ENCODE measurements around the gene CAMKMT. TPM values are rescaled to one million over a fixed set of nuclear protein-coding genes. Genes with fewer than 3 reads are reported as not detected.

The CAMKMT gene
- total RNA-seq, 4 donors from 2014 or later, result 7.6 to 16.2 (median 9.4) TPM

GRCh38 chr2:44668336-44668735 lies 306.6 kb downstream of the CAMKMT start:
- no peak for DNase-seq (ENCODE audit: low spot score)
- TF ChIP-seq CTCF (IDR thresholded peaks at IDR 0.05), result no peak
- ATAC-seq (ENCODE audit: low FRiP score), result no peak

DNA sequence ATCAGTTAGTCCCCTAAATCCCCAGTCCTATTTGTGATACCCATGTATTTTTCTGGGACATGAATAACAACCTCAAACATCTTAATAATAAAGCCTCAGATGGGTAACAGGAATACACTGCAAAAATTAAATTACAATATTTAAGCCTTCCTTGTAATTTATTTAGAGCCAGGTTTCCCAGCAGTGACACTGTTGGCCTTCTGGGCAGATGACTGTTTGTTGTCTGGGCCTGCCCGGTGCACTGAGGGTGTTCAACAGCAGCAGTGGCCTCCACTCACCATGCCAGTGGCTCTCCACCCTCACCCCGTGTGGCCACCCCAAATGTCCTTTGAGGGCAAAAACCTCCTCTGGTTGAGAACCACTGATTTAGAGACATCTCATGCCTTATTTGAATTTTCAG lies 309.5 kb downstream of the CAMKMT start:
- ATAC-seq (ENCODE audit: low FRiP score), result no peak
- no peak for DNase-seq (ENCODE audit: low spot score)
- TF ChIP-seq CTCF (IDR thresholded peaks at IDR 0.05), result no peak

- no peak for DNase-seq (ENCODE audit: low spot score)
- TF ChIP-seq CTCF (IDR thresholded peaks at IDR 0.05), result no peak
- ATAC-seq (ENCODE audit: low FRiP score), result no peak
Observed at GRCh38 chr2:44671916-44672315, 310.2 kb downstream of the CAMKMT start.

GRCh38 chr2:44672431-44672830 lies 310.7 kb downstream of the CAMKMT start:
- ATAC-seq (ENCODE audit: low FRiP score) (no peak), DNase-seq (ENCODE audit: low spot score) (no peak)
- TF ChIP-seq CTCF (IDR thresholded peaks at IDR 0.05), result no peak

DNA sequence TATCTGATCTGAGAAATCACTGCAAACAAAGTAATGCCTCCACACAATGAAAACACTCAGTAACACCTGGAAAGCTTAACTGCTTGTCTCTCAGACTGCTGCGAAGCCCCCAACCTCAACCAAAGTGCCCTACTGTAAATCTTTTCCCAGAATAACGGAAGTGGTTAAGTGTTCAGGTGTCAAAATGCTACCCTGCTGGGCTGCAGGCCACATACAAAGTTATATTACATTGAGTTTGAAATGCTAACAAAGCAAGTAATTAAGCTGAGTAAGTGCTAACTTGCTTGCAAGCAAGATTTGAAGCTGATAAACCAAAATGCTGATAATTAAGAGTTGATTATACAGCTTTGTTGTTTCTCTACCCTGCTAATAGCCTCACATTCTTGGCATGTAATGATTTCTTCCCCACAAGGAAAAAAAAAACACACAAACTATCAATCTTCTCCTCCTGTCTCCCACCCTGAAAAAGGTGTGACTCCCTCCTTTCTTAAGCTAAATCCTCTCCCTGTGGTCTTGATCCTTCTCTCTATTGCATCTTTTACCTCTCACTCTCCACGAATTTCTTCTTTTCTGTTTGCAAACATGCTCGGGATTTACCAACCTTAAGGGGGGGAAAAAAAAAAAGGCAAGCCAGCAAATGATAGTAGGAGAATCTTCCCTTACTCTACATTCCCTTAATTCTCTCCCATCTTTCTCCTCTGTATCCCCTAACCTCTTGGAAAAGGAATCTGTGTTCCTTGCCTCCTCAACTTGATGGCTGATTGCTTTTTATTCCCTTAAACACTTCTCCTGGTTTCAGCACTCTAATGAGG lies 312.9 kb downstream of the CAMKMT start:
- TF ChIP-seq CTCF (IDR thresholded peaks at IDR 0.05), result no peak
- no peak for ATAC-seq (ENCODE audit: low FRiP score)
- no peak for DNase-seq (ENCODE audit: low spot score)

DNA sequence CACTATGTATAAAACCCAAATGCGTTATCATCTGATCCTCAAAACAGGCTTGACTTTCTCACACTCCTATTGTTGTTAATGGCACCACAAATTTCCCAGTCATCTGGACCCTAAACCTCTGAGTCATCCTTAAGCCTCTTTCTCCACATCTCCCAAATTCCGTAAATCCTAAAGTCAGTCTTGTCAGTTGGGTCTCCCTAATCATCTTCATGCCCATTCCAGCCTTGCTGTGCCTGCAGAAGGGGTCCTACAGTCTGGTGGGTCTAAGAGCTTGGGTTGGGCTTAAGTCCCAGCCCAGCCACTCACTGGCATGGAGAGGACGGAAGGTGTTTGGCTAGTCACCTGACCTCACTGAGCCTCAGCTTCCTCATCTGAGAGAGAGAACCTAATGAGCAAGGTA lies 314.6 kb downstream of the CAMKMT start:
- no peak for TF ChIP-seq CTCF (IDR thresholded peaks at IDR 0.05)
- ATAC-seq (ENCODE audit: low FRiP score), result no peak
- no peak for DNase-seq (ENCODE audit: low spot score)

GRCh38 chr2:44679584-44679983 lies 317.8 kb downstream of the CAMKMT start:
- DNase-seq (ENCODE audit: low spot score), result no peak
- ATAC-seq (ENCODE audit: low FRiP score), result no peak
- TF ChIP-seq CTCF (IDR thresholded peaks at IDR 0.05), result no peak
